Stimulated activated naive B cell treated with anti-CD40 and anti-IgM and Interleukin-4, amounts not matched to agents 10 μg/mL and 1 μg/mL and 100 μg/mL, for 72 hours (primary cell): ENCODE results near the gene WDR44.

Experiments used
- ATAC-seq, 2 donors: fragments of 150-1000 bp; cut with Tn5 transposase; replicated peaks; 2 replicates each; pipeline ENCODE4 v1.10.0; 2021; ENCODE audit warnings: moderate library complexity in 1 of 2
- DNase-seq: peaks from one replicate; pipeline ENCODE4 v3.0.0; 2021
- H3K27ac Mint-ChIP-seq: one replicate; pipeline ENCODE4 v1.8.0; 2022; ENCODE audit warnings: mild to moderate bottlenecking, mixed read lengths
- H3K27me3 Mint-ChIP-seq, 2 donors: one replicate each; pipeline ENCODE4 v1.8.0; 2022; ENCODE audit warnings: mixed read lengths in 2 of 2
- H3K36me3 Mint-ChIP-seq, 2 donors: one replicate each; pipeline ENCODE4 v1.8.0; 2022; ENCODE audit warnings: mixed read lengths in 2 of 2, mild to moderate bottlenecking in 1 of 2
- H3K4me1 Mint-ChIP-seq, 2 donors: one replicate each; pipeline ENCODE4 v1.8.0; 2022; ENCODE audit warnings: mixed read lengths in 2 of 2, mild to moderate bottlenecking in 1 of 2
- H3K4me3 Mint-ChIP-seq, 2 donors: one replicate each; pipeline ENCODE4 v1.8.0; 2022; ENCODE audit warnings: mild to moderate bottlenecking in 2 of 2, mixed read lengths in 2 of 2, moderate library complexity in 1 of 2
- H3K9me3 Mint-ChIP-seq, 2 donors: one replicate each; pipeline ENCODE4 v1.8.0; 2022; ENCODE audit warnings: mixed read lengths in 2 of 2, mild to moderate bottlenecking in 1 of 2

Gene WDR44

DNA sequence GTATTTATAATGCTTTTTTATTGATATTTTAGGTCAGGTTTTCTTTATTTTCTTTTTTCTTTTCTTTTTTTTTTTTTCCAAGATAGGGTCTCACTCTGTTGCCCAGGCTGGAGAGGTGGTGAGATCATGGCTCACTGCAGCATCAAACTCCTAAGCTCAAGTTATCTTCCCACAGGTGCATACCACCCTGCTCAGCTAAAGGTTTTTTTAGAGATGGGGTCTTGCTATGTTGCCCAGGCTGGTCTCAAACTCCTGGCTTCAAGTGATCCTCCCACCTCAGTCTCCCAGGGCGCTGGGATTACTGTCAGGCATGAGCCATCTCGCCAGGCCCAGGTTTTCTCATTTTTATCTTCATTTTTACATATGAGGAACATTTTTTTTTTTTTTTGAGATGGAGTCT, 3.3 kb downstream of the WDR44 start:
- no peaks in the 10 kb centered on the region for H3K27me3 Mint-ChIP-seq
- DNase-seq (no peak), ATAC-seq (no peak)
- no peak overlapping the region for H3K27ac Mint-ChIP-seq
- H3K36me3 Mint-ChIP-seq, result peaks cover 1 to 6% of the 10 kb centered on the region in 2 donors
- H3K9me3 Mint-ChIP-seq, result no peaks in the 10 kb centered on the region
- H3K4me1 Mint-ChIP-seq, result peaks cover 12 to 31% of the 10 kb centered on the region in 2 donors
- no peak overlapping the region for H3K4me3 Mint-ChIP-seq

DNA sequence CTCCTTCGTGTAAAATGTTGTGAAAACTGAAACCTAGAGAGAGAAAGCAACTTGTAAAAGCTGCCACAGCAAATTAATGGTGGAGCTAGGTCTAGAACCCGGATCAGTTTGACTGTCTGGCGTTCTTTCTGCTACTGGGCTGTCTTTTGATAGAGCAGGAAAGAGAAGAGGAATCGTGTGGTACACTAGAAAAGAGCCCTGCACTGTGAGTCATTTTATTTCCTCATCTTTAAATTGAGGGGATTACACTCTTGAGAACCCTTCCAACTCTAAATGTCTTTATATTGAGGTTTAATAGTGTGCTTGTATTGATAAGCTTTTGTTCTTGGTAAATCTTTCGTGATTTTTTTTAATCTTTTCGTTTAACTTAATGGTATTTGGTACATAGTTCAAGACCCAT, 4.3 kb downstream of the WDR44 start:
- DNase-seq, result no peak
- H3K9me3 Mint-ChIP-seq, result no peaks in the 10 kb centered on the region
- ATAC-seq, result no peak
- peaks cover 15 to 38% of the 10 kb centered on the region in 2 donors for H3K4me1 Mint-ChIP-seq
- H3K4me3 Mint-ChIP-seq, result no peak overlapping the region
- no peak overlapping the region for H3K27ac Mint-ChIP-seq
- no peaks in the 10 kb centered on the region for H3K27me3 Mint-ChIP-seq
- H3K36me3 Mint-ChIP-seq, result peaks cover 1 to 6% of the 10 kb centered on the region in 2 donors

DNA sequence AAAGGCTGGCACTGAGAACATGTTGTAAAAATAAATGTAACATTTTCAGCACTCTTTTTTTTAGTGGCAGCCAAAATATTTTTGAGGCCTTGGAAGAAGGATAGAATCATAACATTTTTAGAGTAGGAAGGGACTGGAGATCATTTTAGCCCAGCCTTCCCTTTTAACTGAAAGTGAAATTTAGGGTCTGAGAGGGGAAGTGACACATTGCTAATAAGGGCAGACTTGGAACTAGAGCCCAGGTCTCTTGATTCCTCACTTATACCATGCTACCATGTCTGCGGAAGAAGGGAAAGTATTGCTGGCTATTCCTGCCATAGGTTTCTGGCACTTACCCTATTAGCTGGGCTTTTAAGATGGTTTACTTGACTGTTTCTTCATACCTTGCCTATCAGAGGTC, 4.8 kb downstream of the WDR44 start:
- ATAC-seq, result no peak
- Mint-ChIP-seq H3K27ac (no peak overlapping the region), H3K4me3 (peak overlapping the region in 1 of 2 donors; percentile 30), H3K36me3 (peaks cover 1 to 6% of the 10 kb centered on the region in 2 donors), H3K27me3 (no peaks in the 10 kb centered on the region), H3K9me3 (no peaks in the 10 kb centered on the region), H3K4me1 (peaks cover 15 to 43% of the 10 kb centered on the region in 2 donors)
- DNase-seq, result no peak

- H3K27me3 Mint-ChIP-seq, result no peaks in the 10 kb centered on the region
- H3K9me3 Mint-ChIP-seq, result no peaks in the 10 kb centered on the region
- peaks cover 15 to 40% of the 10 kb centered on the region in 2 donors for H3K4me1 Mint-ChIP-seq
- H3K36me3 Mint-ChIP-seq, result no peaks in the 10 kb centered on the region
- ATAC-seq (no peak), DNase-seq (no peak)
- peak overlapping the region; percentile 47 for H3K27ac Mint-ChIP-seq
- peak overlapping the region in 1 of 2 donors; percentile 14 for H3K4me3 Mint-ChIP-seq
Measured at GRCh38 chrX:118352566-118352965, 6.7 kb downstream of the WDR44 start.

DNA sequence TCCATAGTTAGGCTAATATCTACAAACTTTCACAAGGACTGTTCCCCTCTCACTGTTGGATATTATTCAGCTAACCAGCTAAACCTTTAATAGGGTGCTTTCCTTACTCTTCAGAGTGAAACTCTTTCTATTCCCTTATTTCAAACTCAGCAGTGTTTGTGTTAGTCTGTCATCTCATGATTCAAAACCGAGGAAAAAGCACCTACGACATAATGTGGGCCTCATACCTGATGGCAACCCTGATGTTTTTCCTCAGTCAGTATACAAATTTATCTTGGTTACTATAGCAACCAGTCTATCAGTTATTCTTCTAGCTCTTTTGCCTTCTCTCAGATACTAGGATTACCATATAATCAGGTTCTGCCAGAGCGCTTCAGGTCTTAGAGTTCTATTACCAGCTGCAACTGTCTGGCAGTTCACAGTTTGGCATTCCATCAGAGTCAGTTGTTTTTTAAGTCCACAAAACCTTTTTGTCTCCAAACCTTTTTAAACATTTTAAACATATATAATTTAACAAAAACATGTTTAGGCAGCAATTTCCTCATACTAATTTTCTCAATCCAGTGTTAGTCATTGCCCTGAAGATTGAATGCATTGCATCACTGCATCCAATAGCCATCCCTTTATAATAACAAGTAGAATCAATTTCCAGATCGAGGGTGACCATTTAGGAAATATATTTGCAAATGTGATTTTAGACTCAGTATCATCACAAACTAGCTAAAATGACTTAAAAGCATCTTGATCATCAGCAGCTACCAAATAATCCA, 7.4 kb downstream of the WDR44 start:
- Mint-ChIP-seq H3K27ac (peak overlapping the region; percentile 54), H3K27me3 (no peaks in the 10 kb centered on the region), H3K4me1 (peaks cover 12 to 33% of the 10 kb centered on the region in 2 donors), H3K4me3 (no peak overlapping the region), H3K9me3 (no peaks in the 10 kb centered on the region), H3K36me3 (no peaks in the 10 kb centered on the region)
- DNase-seq, result no peak
- ATAC-seq, result peak; percentile 83 to 90

DNA sequence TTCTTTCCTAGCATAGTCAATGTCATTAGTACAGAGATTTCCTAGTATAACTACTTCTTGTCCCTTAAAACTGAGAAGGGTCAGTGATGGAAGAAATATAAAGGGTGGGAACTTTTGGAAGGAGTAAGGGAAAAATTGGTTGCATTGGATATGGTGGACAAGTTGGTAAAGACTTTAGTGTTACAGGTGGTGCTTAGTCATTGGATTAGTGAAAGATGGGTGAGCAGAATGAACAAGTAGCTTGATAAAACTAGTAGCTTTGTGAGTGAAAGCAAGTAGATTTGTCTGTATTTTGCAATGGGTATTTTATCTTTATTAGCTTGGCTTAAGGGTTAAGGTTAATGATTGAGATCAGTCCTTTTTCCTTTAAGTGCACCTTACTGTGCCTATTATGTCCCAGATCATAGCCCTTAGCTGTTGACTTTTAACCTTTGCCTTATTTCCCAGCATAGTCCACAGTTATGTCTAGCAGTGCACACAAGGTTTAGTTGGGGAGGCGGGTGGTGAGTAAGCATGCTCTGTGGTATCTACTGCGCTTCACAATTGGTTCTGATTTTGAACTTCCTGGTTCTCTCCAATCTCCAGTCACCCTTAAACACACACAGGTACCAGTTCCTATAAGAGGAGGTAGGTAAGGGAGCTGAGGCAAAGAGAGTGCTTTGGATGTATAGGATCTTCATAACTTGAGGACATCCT, 9.5 kb downstream of the WDR44 start:
- Mint-ChIP-seq H3K4me1 (peaks cover 9 to 27% of the 10 kb centered on the region in 2 donors), H3K36me3 (no peaks in the 10 kb centered on the region), H3K4me3 (no peak overlapping the region), H3K9me3 (no peaks in the 10 kb centered on the region), H3K27ac (no peak overlapping the region), H3K27me3 (no peaks in the 10 kb centered on the region)
- DNase-seq (no peak), ATAC-seq (peak; percentile 17 to 23)

GRCh38 chrX:118356154-118356701, 10.3 kb downstream of the WDR44 start:
- Mint-ChIP-seq H3K9me3 (no peaks in the 10 kb centered on the region), H3K27me3 (no peaks in the 10 kb centered on the region), H3K4me1 (peaks cover 12 to 22% of the 10 kb centered on the region in 2 donors), H3K4me3 (no peak overlapping the region), H3K36me3 (no peaks in the 10 kb centered on the region), H3K27ac (no peak overlapping the region)
- DNase-seq (no peak), ATAC-seq (no peak)

DNA sequence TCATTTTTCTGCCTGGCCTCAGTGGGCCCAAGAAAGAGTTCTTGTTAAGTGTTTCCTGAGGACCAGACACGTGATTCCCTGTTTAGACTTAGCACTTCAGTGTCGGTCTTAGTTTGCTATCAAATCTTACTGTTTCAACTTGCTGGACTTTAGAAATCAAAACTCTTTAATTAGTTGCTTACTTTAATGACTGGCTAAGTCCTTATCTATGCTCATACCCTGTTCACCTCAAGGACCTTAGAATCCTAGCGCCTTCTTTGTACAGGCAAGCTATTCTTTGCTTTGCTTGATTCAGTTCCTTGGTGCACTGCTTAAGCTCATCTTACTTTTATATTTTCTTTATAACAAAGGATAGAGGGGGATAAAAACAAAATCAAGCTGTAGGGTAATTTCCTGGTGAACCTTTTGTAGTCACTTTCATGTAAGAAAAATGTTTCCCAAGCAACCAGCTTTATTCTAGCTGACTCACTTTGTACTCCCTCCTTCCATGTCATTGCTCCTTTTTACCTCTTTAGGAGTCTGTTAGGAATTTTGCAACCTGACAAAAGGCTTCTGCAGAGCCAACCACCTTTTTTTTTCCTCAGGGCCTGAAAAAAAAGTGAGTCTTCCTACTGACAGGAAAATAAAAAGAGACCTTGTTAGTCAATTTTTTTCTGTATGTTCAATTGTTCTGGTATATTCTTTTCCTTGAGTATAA, 14.7 kb downstream of the WDR44 start:
- DNase-seq (no peak), ATAC-seq (no peak)
- no peaks in the 10 kb centered on the region for H3K9me3 Mint-ChIP-seq
- H3K27ac Mint-ChIP-seq, result peak overlapping the region; percentile 15
- H3K36me3 Mint-ChIP-seq, result no peaks in the 10 kb centered on the region
- H3K27me3 Mint-ChIP-seq, result no peaks in the 10 kb centered on the region
- peaks cover 5 to 10% of the 10 kb centered on the region in 2 donors for H3K4me1 Mint-ChIP-seq
- no peak overlapping the region for H3K4me3 Mint-ChIP-seq

- ATAC-seq, result no peak
- Mint-ChIP-seq H3K9me3 (no peaks in the 10 kb centered on the region), H3K4me1 (peaks cover 6 to 17% of the 10 kb centered on the region in 2 donors), H3K27me3 (no peaks in the 10 kb centered on the region), H3K4me3 (no peak overlapping the region), H3K36me3 (peaks cover 0 to 3% of the 10 kb centered on the region in 2 donors), H3K27ac (no peak overlapping the region)
- DNase-seq, result no peak
Measured at GRCh38 chrX:118364261-118364660, 18.4 kb downstream of the WDR44 start.

DNA sequence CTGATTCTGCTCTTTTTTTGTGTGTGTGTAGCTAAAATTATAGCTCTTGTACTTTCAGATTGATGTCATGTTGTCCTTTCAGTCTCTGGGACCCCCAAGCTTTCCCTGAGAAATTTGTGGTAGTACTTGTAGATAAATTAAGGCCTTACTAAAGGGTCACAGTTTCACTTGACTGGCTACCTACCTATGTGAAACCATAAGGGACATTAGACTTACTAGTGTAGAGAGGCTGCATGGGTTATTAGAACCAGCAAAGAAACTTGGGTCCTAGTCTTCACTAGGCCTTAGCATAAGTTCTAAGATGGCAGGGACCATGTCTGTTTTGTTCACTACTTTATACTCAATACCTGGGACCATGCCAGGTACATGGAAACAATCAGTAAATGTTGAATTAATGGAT, 21.4 kb downstream of the WDR44 start:
- H3K4me3 Mint-ChIP-seq, result peak overlapping the region in 1 of 2 donors; percentile 4
- peaks cover 0 to 3% of the 10 kb centered on the region in 2 donors for H3K36me3 Mint-ChIP-seq
- no peaks in the 10 kb centered on the region for H3K9me3 Mint-ChIP-seq
- peaks cover 4 to 22% of the 10 kb centered on the region in 2 donors for H3K4me1 Mint-ChIP-seq
- H3K27me3 Mint-ChIP-seq, result no peaks in the 10 kb centered on the region
- DNase-seq (no peak), ATAC-seq (peak; percentile 36 to 46)
- H3K27ac Mint-ChIP-seq, result no peak overlapping the region

- H3K27me3 Mint-ChIP-seq, result no peaks in the 10 kb centered on the region
- no peak for ATAC-seq
- peaks cover 0 to 3% of the 10 kb centered on the region in 2 donors for H3K36me3 Mint-ChIP-seq
- H3K9me3 Mint-ChIP-seq, result no peaks in the 10 kb centered on the region
- H3K4me1 Mint-ChIP-seq, result peaks cover 4 to 22% of the 10 kb centered on the region in 2 donors
- DNase-seq, result no peak
- no peak overlapping the region for H3K27ac Mint-ChIP-seq
- H3K4me3 Mint-ChIP-seq, result no peak overlapping the region
Measured at GRCh38 chrX:118368398-118368797, 22.5 kb downstream of the WDR44 start.

GRCh38 chrX:118370921-118371624, 25.2 kb downstream of the WDR44 start:
- DNase-seq (no peak), ATAC-seq (no peak)
- Mint-ChIP-seq H3K27ac (no peak overlapping the region), H3K36me3 (peaks cover 0 to 3% of the 10 kb centered on the region in 2 donors), H3K9me3 (no peaks in the 10 kb centered on the region), H3K4me3 (no peak overlapping the region), H3K4me1 (peaks cover 2 to 14% of the 10 kb centered on the region in 2 donors), H3K27me3 (no peaks in the 10 kb centered on the region)

DNA sequence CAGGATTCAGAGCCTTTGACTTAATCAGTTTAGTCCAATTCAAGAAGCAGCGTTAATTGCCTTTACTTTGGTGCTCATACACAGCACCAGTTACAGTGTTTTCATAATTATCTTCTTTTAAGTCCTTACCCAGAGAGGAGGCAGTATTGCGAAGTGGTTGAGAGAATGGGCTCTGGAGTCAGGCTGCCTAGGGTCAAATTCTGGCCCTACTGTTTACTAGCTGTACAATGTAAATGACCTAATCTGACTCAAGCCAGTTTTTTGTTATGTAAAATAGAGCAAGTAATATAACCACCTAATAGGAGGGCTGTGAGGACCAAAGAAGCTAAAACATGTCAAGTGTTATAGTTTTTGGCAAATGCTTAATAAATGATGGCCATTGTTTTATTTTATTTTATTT, 27.6 kb downstream of the WDR44 start:
- H3K27me3 Mint-ChIP-seq, result no peaks in the 10 kb centered on the region
- no peak for ATAC-seq
- H3K9me3 Mint-ChIP-seq, result no peaks in the 10 kb centered on the region
- peaks cover 0 to 5% of the 10 kb centered on the region in 2 donors for H3K4me1 Mint-ChIP-seq
- no peak overlapping the region for H3K4me3 Mint-ChIP-seq
- no peaks in the 10 kb centered on the region for H3K36me3 Mint-ChIP-seq
- no peak overlapping the region for H3K27ac Mint-ChIP-seq
- DNase-seq, result no peak

DNA sequence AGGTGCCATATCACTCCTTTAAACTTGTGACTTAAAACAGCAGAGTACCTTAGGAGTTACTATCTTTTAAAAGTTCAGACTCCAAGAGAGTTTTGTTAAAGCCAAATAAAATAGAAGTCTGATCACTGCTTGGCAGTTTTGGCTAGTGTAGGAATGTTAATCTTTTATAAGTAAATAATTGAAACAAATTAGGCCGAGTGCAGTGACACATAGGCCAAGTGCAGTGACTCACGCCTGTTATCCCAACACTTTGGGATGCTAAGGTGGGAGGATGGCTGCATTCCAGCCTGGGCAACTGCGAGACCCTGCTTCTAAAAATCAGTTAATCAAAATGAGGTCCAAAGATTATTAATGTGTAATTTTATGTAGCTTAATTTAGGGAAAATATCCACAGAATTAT, 37.2 kb downstream of the WDR44 start:
- ATAC-seq (no peak), DNase-seq (no peak)
- Mint-ChIP-seq H3K9me3 (no peaks in the 10 kb centered on the region), H3K4me1 (peaks cover 0 to 5% of the 10 kb centered on the region in 2 donors), H3K4me3 (no peak overlapping the region), H3K27me3 (no peaks in the 10 kb centered on the region), H3K36me3 (peaks cover 9 to 10% of the 10 kb centered on the region in 2 donors), H3K27ac (no peak overlapping the region)
